ENCODE results near the gene CD82. TPM values are rescaled to one million over a fixed set of nuclear protein-coding genes. Genes with fewer than 3 reads are reported as not detected.

Gene CD82
- total and polyA plus RNA-seq, 2 of the 8 experiments (the other 6 are each of a cell fraction or from before 2014, with no cell fraction given), result 7.9 to 10.3 TPM

GRCh38 chr11:44621140-44621681, 55.7 kb downstream of the CD82 start (continued):
- TF ChIP-seq SAP30 (IDR thresholded peaks at IDR 0.05; ENCODE audit: insufficient read depth, insufficient replicate concordance, low read length) (no peak), RAD21 (IDR thresholded peaks at IDR 0.05 in 1 of 2, conservative IDR thresholded peaks at IDR 0.05 in 1 of 2; ENCODE audit: low read depth in 2 of 2, low read length in 2 of 2) (peak; percentile 98 to 99), MAFK (IDR thresholded peaks at IDR 0.05; ENCODE audit: low read depth, low read length) (no peak), BCL11A (IDR thresholded peaks at IDR 0.05; ENCODE audit: low read depth in 2 of 2, low read length in 2 of 2) (no peak), TAF7 (optimal IDR thresholded peaks at IDR 0.05; ENCODE audit: borderline replicate concordance, low read depth, low read length) (no peak), PHF8 (conservative IDR thresholded peaks at IDR 0.05; ENCODE audit: low read depth, low read length) (no peak), POLR2A (IDR thresholded peaks at IDR 0.05; ENCODE audit: control extremely low read depth in 1 of 2, low read depth in 2 of 2, low read length in 2 of 2) (no peak), FOSL1 (IDR thresholded peaks at IDR 0.05; ENCODE audit: insufficient read depth, low read depth, low read length) (no peak), BRCA1 (IDR thresholded peaks at IDR 0.05; ENCODE audit: low read depth, low read length) (no peak), TAF1 (IDR thresholded peaks at IDR 0.05; ENCODE audit: low read depth, low read length) (no peak), CTCF (IDR thresholded peaks at IDR 0.05; ENCODE audit: control extremely low read depth in 1 of 3, insufficient read depth in 1 of 3, low read depth in 1 of 3, low read length in 3 of 3) (peak; percentile 92 to 96 (median 95)), SP1 (IDR thresholded peaks at IDR 0.05; ENCODE audit: low read depth, low read length) (no peak), CBX5 (IDR thresholded peaks at IDR 0.05; ENCODE audit: low read depth, low read length) (no peak), GABPA (IDR thresholded peaks at IDR 0.05; ENCODE audit: borderline replicate concordance, insufficient read depth, low read length) (peak; percentile 26; the same call in 1 of the 2 replicates), JUN (IDR thresholded peaks at IDR 0.05; ENCODE audit: low read depth, low read length) (no peak), EZH2 (IDR thresholded peaks at IDR 0.05; ENCODE audit: low read depth, low read length, severe bottlenecking) (no peak), SUZ12 (IDR thresholded peaks at IDR 0.05; ENCODE audit: low read length) (no peak), EP300 (IDR thresholded peaks at IDR 0.05; ENCODE audit: borderline replicate concordance in 1 of 2, low read depth in 2 of 2, low read length in 2 of 2) (no peak), NRF1 (IDR thresholded peaks at IDR 0.05; ENCODE audit: low read depth, low read length) (no peak), CTBP2 (IDR thresholded peaks at IDR 0.05; ENCODE audit: borderline replicate concordance, insufficient read depth, insufficient read length, low read length) (peak; percentile 53), TEAD4 (IDR thresholded peaks at IDR 0.05; ENCODE audit: low read depth, low read length) (0 out of 2 replicates have a peak, but pooled peaks have one; percentile 7)
